UCSD-AML1 (cell line): Measurements from ENCODE around the gene TFIP11.
A peak's percentile ranks its signal among the peaks of the same experiment; 100 is the strongest.

Source experiments
- DNase-seq: peaks from one replicate; lab custom pipeline; 2025; ENCODE audit not compliant: unreplicated experiment; lab: John Stamatoyannopoulos, UW

Gene TFIP11

GRCh38 chr22:26512149-26512793 lies at the start of gene TFIP11:
TSS of gene TFIP11 (minus strand) at chr22:26512473. CDS start at chr22:26510272, 2,201 bp downstream.
- peak; percentile 91 for DNase-seq

- DNase-seq, result no peak
Measured at GRCh38 chr22:26561756-26562417, 49.6 kb upstream of the TFIP11 start.

- DNase-seq, result no peak
Measured at GRCh38 chr22:26559961-26560575, 47.8 kb upstream of the TFIP11 start.

DNA sequence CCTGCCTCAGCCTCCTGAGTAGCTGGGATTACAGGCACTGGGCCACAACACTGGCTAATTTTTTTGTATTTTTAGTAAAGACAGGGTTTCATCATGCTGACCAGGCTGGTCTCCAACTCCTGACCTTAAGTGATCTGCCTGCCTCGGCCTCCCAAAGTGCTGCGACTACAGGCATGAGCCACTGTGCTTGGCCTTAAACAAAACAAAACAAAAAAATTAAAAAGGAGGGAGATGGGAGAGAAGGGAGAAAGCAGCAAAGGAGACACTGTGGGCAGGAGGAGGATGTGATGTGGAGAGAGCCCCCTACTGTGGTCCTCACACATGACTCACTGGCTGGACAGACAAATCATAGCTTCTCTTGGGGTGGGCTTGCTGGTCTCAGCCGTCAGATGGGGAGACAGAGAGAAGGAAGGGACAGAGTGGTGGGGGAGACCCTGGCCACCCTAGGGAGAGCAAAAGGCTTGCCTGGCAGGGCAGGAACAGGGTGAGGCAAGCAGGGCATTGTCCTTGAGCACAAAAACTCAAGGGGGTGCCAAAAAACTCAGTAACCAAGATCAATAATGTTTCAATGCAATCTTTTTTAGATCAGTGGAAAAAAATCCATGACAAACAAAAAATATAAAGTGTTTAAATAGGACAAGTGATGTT lies 46.1 kb upstream of the TFIP11 start:
- no peak for DNase-seq

DNA sequence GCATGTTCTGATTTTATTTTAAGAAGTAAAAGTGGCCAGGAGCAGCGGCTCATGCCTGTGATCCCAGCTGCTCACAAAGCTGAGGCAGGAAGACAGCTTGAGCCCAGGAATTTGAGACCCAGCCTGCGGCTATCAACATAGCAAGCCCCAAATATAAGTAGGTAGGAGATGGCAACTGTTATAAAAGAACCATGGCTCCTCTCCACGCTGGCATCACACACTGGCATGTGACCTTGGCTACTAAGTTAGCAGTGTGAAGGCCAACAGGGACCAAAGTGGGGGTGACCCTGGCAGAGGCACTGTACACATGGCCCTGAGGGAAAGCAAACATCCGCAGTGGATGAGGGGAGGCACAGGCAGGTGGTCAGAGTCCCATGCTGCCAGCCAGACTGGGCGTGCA lies 44.6 kb upstream of the TFIP11 start:
- no peak for DNase-seq

DNA sequence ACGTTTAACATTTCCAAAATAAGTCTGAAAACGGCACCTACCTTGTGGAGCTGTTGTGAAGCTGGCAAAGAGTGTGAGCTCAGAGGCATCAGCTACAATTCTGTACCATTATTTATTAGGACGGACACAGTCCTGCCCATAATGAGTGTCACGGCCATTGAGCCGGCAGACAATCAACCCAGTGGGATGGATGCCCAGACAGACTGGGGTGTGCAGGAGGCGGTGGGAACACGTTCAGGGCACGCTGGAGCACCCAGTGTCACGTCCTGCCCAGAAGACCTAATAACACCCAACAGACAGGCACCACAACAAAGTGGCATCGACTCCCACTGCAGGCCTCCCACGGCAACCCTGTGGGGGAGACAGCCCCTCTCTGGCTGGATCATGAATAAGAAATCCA lies 43.2 kb upstream of the TFIP11 start:
- no peak for DNase-seq

DNA sequence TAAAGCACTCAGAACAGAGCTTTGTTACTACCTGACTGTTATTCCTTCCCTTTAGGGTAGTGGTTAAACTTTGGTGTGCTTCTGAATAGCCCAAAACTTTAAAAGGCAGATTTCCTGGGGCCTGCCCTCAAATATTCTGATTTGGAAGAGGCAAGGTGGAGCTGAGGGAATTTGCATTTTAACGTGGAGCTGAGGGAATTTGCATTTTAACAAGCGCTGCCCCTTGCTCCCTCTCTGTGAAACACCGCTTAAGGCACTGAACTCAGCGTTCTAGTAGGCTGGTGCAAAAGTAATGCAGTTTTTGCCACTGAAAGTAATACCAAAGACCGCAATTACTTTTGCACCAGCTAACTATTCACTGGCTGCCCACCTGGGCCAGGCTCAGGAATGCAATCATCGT lies 42.7 kb upstream of the TFIP11 start:
- no peak for DNase-seq

- DNase-seq, result no peak
Measured at GRCh38 chr22:26553056-26553752, 40.9 kb upstream of the TFIP11 start.

- DNase-seq, result no peak
Measured at GRCh38 chr22:26552466-26552865, 40.2 kb upstream of the TFIP11 start.

DNA sequence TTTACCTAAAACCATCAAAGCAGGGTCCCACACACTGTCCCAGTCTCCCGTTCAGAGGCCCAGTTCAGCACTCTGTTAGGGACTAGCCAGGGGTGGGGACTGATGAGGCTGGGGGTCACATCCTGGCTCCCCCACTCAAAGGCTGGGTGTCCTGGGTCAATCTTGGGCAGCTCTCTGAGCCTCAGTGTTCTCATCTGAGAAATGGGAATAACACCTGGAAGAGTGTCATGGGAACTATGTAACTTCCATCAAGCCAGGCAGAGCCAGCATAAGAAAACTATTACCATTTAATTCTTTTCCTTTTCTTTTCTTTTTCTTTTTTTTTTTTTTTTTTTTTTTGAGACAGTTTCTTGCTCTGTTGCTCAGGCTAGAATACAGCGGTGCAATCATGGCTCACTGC lies 39.3 kb upstream of the TFIP11 start:
- DNase-seq, result no peak

DNA sequence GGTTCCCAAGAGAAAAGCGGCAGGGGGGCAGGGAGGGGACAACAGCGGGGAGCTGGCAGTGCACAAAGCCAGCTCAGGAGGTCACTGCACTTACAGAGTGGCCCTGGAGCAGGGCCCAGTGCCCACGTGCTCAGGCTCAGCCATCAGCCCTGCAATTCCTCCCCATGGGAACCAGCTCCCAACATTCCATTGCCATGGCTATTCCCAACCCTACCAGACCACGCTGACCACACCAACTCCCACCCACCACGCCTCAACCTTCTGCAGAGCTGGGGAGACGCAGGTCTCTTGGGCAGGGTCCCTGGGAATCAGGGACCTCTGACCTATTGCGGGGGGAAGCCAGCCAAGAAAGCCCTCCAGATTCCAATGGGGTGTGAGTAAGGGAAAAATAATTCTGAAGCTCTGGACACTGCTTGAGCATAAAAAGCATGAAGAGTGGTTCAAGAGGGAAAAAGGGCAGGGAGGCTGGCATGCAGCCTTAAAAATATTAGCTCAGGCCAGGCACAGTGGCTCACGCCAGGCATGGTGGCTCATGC lies 38.3 kb upstream of the TFIP11 start:
- no peak for DNase-seq

GRCh38 chr22:26549902-26550497 lies 37.7 kb upstream of the TFIP11 start:
- no peak for DNase-seq

DNA sequence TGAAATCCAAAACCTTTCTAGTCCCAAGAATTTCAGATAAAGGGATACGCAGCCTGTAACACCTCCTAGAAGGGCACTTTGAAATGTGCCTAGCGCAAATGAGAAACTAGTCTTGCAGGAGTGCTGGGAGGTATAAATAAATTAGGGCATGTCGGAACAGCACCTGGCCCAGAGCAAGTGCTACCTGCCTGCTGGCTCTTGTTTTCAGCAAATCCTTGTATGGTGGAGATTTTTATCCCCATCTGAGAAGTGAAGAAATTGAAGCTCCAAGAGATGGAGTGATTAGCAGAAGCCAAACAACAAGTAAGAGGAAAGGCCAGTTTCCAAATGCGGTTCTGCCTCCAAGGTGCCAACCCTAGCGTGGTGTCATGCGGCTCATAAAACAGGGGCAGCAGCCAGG lies 36.7 kb upstream of the TFIP11 start:
- no peak for DNase-seq

DNA sequence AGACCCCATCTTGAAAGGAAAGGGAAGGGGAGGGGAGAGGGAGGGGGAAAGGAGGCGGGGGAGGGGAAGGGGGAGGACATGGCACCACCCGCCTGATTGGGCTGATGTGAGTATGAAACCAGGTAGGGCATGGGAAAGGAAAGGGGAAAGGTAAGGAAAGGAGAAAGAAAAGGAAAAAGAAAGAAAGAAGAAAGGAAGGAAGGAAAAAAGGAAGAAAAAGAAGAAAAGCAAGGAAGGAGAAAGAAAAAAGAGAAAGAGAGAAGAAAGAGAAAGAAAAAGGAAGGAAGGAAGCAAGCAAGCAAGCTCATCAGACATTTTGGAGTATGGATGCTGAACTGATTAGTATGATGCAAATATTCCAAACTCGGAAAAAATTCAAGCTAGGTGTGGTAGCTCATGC lies 36.0 kb upstream of the TFIP11 start:
- DNase-seq, result no peak

DNA sequence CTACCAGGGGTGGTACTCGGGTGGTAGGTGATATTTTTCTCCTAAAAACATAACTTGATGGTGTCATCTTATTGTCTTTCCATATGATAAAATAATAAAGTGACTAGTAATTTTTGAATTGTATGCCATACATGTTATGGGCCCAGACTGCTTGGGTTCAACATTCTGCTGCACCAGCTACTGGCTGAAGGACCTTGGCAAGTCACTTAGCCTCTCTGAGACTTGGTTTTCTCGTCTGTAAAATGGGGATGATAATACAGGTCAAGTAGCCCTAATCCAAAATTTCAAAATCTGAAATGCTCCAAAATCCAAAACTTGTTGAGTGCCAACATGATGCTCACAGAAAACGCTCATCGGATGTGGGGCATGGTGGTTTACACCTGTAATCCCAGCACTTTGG lies 35.6 kb upstream of the TFIP11 start:
- DNase-seq, result no peak

DNA sequence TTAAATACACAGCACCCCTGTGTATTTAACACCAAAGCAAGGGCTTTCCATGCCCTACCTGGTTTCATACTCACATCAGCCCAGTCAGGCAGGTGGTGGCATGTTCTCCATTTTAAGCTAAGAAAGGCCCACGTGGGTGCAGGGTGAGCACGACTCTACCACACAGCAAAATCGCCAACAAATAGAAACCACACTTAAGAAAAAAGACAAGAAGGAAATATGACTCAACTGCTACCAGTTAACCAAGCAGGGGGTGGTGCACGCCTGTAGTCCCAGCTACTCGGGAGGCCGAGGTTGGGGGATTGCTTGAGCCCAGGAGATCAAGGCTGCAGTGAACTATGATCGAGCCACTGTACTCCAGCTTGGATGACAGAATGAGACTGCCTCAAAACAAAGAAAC lies 35.2 kb upstream of the TFIP11 start:
- no peak for DNase-seq

GRCh38 chr22:26546282-26546681 lies 34.0 kb upstream of the TFIP11 start:
- DNase-seq, result no peak

- no peak for DNase-seq
Measured at GRCh38 chr22:26545827-26546226, 33.6 kb upstream of the TFIP11 start.

DNA sequence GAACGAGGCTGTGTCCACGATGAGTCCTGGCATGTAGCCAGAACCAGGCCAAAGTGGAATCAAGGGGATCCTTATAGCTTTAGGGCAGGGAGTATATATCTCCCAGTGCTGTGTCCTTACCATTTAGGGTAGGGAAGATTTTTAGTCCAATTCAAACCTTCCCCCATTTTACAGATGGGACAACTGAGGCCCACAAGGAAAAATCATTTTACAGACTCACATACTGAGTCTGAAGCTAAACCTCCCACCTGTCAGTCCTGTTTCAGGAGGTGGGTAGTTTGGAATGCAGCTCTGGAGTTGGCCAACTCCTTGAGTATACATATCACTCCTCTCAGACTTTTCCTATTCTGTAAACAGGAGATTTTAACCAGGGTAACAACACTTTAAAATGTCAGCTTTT lies 33.1 kb upstream of the TFIP11 start:
- no peak for DNase-seq

GRCh38 chr22:26544489-26544888 lies 32.2 kb upstream of the TFIP11 start:
- no peak for DNase-seq

GRCh38 chr22:26542831-26543230 lies 30.6 kb upstream of the TFIP11 start:
- peak; percentile 45 for DNase-seq
